ENCODE results near the gene HUNK.

- TF ChIP-seq CTCF (IDR thresholded peaks at IDR 0.05) (no peak), POLR2AphosphoS5 (IDR thresholded peaks at IDR 0.05) (no peak)
These were observed 113.4 kb downstream of the HUNK start for GRCh38 chr21:31986035-31986856.
